Smooth muscle cell (in vitro differentiated cells): ENCODE data around the gene POFUT2. TPM values are rescaled to one million over a fixed set of nuclear protein-coding genes. Genes with fewer than 3 reads are reported as not detected.

Experiments used
- DNase-seq: peaks from one replicate; lab custom pipeline; 2025; ENCODE audit not compliant: unreplicated experiment; lab: John Stamatoyannopoulos, UW
- H2AFZ ChIP-seq: fragments of 200-600 bp; sonication (generic); 2 replicates; pipeline ENCODE4 v1.6.0; 2016; ENCODE audit warnings: antibody characterized with exemption, low read depth, mild to moderate bottlenecking
- H3F3A ChIP-seq: fragments of 200-600 bp; sonication (generic); 2 replicates; pipeline ENCODE4 v1.6.0; 2017; ENCODE audit warnings: antibody characterized with exemption, low read depth
- H3K27ac ChIP-seq: fragments of 200-600 bp; sonication (generic); 2 replicates; pipeline ENCODE4 v1.5.1; 2016; ENCODE audit warnings: low read depth, mild to moderate bottlenecking
- H3K27me3 ChIP-seq: fragments of 200-600 bp; sonication (generic); 2 replicates; pipeline ENCODE4 v1.6.1; 2016; ENCODE audit warnings: low read depth, mild to moderate bottlenecking
- H3K36me3 ChIP-seq: fragments of 200-600 bp; sonication (generic); 2 replicates; pipeline ENCODE4 v1.5.1; 2016; ENCODE audit warnings: low read depth
- H3K4me1 ChIP-seq: fragments of 200-600 bp; sonication (generic); 2 replicates; pipeline ENCODE4 v1.5.1; 2016; ENCODE audit warnings: low read depth
- H3K4me2 ChIP-seq: fragments of 200-600 bp; sonication (generic); 2 replicates; pipeline ENCODE4 v1.6.0; 2016; ENCODE audit warnings: mild to moderate bottlenecking
- H3K4me3 ChIP-seq: fragments of 200-600 bp; sonication (generic); 2 replicates; pipeline ENCODE4 v1.5.1; 2016; ENCODE audit warnings: mild to moderate bottlenecking
- H3K79me2 ChIP-seq: fragments of 200-600 bp; sonication (generic); 2 replicates; pipeline ENCODE4 v1.6.0; 2016; ENCODE audit warnings: low read depth, mild to moderate bottlenecking
- H3K9ac ChIP-seq: fragments of 200-600 bp; sonication (generic); 2 replicates; pipeline ENCODE4 v1.6.0; 2016; ENCODE audit warnings: low read depth
- H3K9me3 ChIP-seq: fragments of 200-600 bp; sonication (generic); replicated peaks from 2 replicates; pipeline ENCODE4 v1.5.1; 2016; ENCODE audit warnings: low read depth
- H4K20me1 ChIP-seq: fragments of 200-600 bp; sonication (generic); 2 replicates; pipeline ENCODE4 v1.6.0; 2016; ENCODE audit warnings: low read depth
- WGBS: methylation state at CpG from one replicate; pipeline ENCODE4 v1.1.7; 2016; ENCODE audit warnings: low lambda C conversion rate; 5-methylcytosine and 5-hydroxymethylcytosine counted together
- polyA plus RNA-seq: library from polyadenylated mRNA; unstranded; fragments of >200 nt; fragmentation: Nextera tagmentation; extraction: Ambion mirVana; gene quantifications from 2 replicates; pipeline ENCODE4 v1.2.1, GENCODE V29; 2016
- total RNA-seq: library from RNA; depleted of rRNA; stranded (reverse); fragments of >200 nt; gene quantifications from 2 replicates; pipeline ENCODE4 v1.2.3, GENCODE V29; 2014
- TF ChIP-seq, protein P1 (sequence below): fragments of 200-600 bp; sonication (generic); IDR thresholded peaks from 2 replicates; pipeline ENCODE4 v1.5.1; 2017; ENCODE audit warnings: borderline replicate concordance, mild to moderate bottlenecking, antibody characterized with exemption; ENCODE audit not compliant: insufficient read depth, poor library complexity, severe bottlenecking

The POFUT2 gene
- total and polyA plus RNA-seq, 2 experiments from 2014 or later = 32.1 to 70.0 TPM

GRCh38 chr21:45246386-45247320, 41.0 kb downstream of the POFUT2 start:
- no peak for DNase-seq
- no peak overlapping the region for H3K27ac ChIP-seq
- WGBS = 90% methylated on average over 20 of the region's 20 CpGs

DNA sequence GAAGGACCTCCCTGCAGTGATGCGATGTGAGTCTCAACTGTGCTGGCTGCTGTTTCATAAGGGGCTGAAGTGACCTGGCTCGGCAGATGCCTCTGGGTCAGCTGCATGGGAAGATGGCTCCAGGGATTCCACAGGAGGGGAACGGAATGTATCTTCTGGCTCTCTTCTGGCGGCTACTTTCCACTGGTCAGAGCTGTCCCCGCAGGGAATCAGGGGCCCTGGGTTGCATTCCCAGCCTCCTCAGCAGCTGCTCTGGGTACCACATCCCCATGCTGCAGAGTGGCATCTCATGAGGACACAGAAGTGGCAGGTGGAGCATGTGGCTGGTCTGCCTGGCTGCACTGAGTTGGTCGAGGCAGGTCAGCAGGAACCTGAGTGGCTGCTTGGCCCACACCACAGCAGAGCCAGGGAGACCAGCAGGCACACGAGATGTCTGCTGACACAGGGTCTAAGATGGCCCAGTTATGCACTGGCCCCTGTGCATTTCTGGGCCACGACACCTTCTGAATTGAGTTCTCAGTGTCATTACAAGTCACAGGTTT, 42.8 kb downstream of the POFUT2 start:
- no peak overlapping the region for H3K27ac ChIP-seq
- H4K20me1 ChIP-seq = no peaks in the 10 kb centered on the region
- no peak overlapping the region for H3K4me2 ChIP-seq
- peaks cover 11% of the 10 kb centered on the region for H3K9me3 ChIP-seq
- H3K4me1 ChIP-seq = no peaks in the 10 kb centered on the region
- H3K4me3 ChIP-seq = no peak overlapping the region
- H3K9ac ChIP-seq = no peak overlapping the region
- no peaks in the 10 kb centered on the region for H3K79me2 ChIP-seq
- 94% methylated on average over 8 of the region's 8 CpGs for WGBS
- no peak for DNase-seq
- no peaks in the 10 kb centered on the region for H3K36me3 ChIP-seq
- TF ChIP-seq, protein P1, sequence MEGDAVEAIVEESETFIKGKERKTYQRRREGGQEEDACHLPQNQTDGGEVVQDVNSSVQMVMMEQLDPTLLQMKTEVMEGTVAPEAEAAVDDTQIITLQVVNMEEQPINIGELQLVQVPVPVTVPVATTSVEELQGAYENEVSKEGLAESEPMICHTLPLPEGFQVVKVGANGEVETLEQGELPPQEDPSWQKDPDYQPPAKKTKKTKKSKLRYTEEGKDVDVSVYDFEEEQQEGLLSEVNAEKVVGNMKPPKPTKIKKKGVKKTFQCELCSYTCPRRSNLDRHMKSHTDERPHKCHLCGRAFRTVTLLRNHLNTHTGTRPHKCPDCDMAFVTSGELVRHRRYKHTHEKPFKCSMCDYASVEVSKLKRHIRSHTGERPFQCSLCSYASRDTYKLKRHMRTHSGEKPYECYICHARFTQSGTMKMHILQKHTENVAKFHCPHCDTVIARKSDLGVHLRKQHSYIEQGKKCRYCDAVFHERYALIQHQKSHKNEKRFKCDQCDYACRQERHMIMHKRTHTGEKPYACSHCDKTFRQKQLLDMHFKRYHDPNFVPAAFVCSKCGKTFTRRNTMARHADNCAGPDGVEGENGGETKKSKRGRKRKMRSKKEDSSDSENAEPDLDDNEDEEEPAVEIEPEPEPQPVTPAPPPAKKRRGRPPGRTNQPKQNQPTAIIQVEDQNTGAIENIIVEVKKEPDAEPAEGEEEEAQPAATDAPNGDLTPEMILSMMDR = no peak
- peaks cover 9% of the 10 kb centered on the region for H3K27me3 ChIP-seq
- no peak overlapping the region for H2AFZ ChIP-seq
- H3F3A ChIP-seq = no peaks in the 10 kb centered on the region

More at GRCh38 chr21:45246386-45247320, 41.0 kb downstream of the POFUT2 start:
- H3K79me2 ChIP-seq = no peaks in the 10 kb centered on the region
- no peak overlapping the region for H3K4me3 ChIP-seq
- H3K4me2 ChIP-seq = no peak overlapping the region
- peaks cover 11% of the 10 kb centered on the region for H3K9me3 ChIP-seq
- H4K20me1 ChIP-seq = no peaks in the 10 kb centered on the region
- H3K9ac ChIP-seq = no peak overlapping the region
- peaks cover 9% of the 10 kb centered on the region for H3K27me3 ChIP-seq
- no peaks in the 10 kb centered on the region for H3K36me3 ChIP-seq
- TF ChIP-seq, protein P1 = no peak
- H3K4me1 ChIP-seq = no peaks in the 10 kb centered on the region
- H2AFZ ChIP-seq = no peak overlapping the region
- no peaks in the 10 kb centered on the region for H3F3A ChIP-seq

- Histone ChIP-seq H3K36me3 (no peaks in the 10 kb centered on the region), H3K9ac (no peak overlapping the region), H3K27me3 (peaks cover 9% of the 10 kb centered on the region), H3K4me2 (no peak overlapping the region), H3F3A (no peaks in the 10 kb centered on the region), H3K9me3 (peaks cover 11% of the 10 kb centered on the region), H3K4me3 (no peak overlapping the region), H2AFZ (no peak overlapping the region), H3K79me2 (no peaks in the 10 kb centered on the region), H3K4me1 (no peaks in the 10 kb centered on the region), H4K20me1 (no peaks in the 10 kb centered on the region), H3K27ac (no peak overlapping the region)
- no peak for DNase-seq
- 77% methylated on average over 3 of the region's 3 CpGs for WGBS
- TF ChIP-seq, protein P1 = no peak
Observed at GRCh38 chr21:45243603-45244002, 44.1 kb downstream of the POFUT2 start.
